ENCODE results near the gene ZNF514. TPM values are rescaled to one million over a fixed set of nuclear protein-coding genes. Genes with fewer than 3 reads are reported as not detected.

Gene ZNF514
- total RNA-seq, 1 experiment from 2014 or later = 20.5 TPM

- Histone ChIP-seq H3K4me1 (ENCODE audit: control insufficient read depth, insufficient read depth, low read length) (peaks cover 11% of the 10 kb centered on the region), H3K36me3 (ENCODE audit: control insufficient read depth, insufficient read depth, low read length) (peaks cover 2% of the 10 kb centered on the region; the same call in 1 of the 2 replicates), H3K27me3 (ENCODE audit: control insufficient read depth, insufficient read depth, low read length) (no peaks in the 10 kb centered on the region), H3K27ac (ENCODE audit: low read length) (peak overlapping the region; percentile 99), H3K4me3 (ENCODE audit: low read depth in 2 of 2, low read length in 2 of 2) (peak overlapping the region; percentile 89 to 99), H3K9me3 (ENCODE audit: control insufficient read depth, insufficient read depth, low read depth, low read length) (no peaks in the 10 kb centered on the region)
- ChIA-PET POLR2A (no interaction called here), CTCF (interaction anchor here (0.5 kb wide), 1 partner anchor 27 kb away, joined by 6 read pairs; no protein-coding TSS in a partner anchor)
- BruUV-seq (replicated peaks) = TSS peak; percentile 78
- intact Hi-C loops (cut with micrococcal nuclease; ENCODE audit: unreplicated experiment) (no loop called here), in situ Hi-C loops (cut with HindIII; ENCODE audit: low pct_unique_long_range_greater_than_20kb, low sequenced_read_pairs) (no loop called here)
- DNase-seq (ENCODE audit: low read depth, low spot score) = no peak
- ATAC-seq = no peak; the same call in 1 of the 2 replicates
- no peak for TF ChIP-seq POLR2AphosphoS5 (IDR thresholded peaks at IDR 0.05; ENCODE audit: low read depth, low read length)
- no peak for TF ChIP-seq TCF7L2 (IDR thresholded peaks at IDR 0.05; ENCODE audit: low read depth, low read length)
- no peak for TF ChIP-seq SIN3A (IDR thresholded peaks at IDR 0.05; ENCODE audit: borderline replicate concordance, insufficient read depth, low read depth, low read length)
- TF ChIP-seq, protein P1, sequence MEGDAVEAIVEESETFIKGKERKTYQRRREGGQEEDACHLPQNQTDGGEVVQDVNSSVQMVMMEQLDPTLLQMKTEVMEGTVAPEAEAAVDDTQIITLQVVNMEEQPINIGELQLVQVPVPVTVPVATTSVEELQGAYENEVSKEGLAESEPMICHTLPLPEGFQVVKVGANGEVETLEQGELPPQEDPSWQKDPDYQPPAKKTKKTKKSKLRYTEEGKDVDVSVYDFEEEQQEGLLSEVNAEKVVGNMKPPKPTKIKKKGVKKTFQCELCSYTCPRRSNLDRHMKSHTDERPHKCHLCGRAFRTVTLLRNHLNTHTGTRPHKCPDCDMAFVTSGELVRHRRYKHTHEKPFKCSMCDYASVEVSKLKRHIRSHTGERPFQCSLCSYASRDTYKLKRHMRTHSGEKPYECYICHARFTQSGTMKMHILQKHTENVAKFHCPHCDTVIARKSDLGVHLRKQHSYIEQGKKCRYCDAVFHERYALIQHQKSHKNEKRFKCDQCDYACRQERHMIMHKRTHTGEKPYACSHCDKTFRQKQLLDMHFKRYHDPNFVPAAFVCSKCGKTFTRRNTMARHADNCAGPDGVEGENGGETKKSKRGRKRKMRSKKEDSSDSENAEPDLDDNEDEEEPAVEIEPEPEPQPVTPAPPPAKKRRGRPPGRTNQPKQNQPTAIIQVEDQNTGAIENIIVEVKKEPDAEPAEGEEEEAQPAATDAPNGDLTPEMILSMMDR (IDR thresholded peaks at IDR 0.05) = no peak
- no peak for TF ChIP-seq REST (IDR thresholded peaks at IDR 0.05; ENCODE audit: insufficient read depth in 1 of 2, low read depth in 2 of 2, low read length in 1 of 2)
Measured at GRCh38 chr2:95166065-95166763, 6.6 kb upstream of the ZNF514 start.

DNA sequence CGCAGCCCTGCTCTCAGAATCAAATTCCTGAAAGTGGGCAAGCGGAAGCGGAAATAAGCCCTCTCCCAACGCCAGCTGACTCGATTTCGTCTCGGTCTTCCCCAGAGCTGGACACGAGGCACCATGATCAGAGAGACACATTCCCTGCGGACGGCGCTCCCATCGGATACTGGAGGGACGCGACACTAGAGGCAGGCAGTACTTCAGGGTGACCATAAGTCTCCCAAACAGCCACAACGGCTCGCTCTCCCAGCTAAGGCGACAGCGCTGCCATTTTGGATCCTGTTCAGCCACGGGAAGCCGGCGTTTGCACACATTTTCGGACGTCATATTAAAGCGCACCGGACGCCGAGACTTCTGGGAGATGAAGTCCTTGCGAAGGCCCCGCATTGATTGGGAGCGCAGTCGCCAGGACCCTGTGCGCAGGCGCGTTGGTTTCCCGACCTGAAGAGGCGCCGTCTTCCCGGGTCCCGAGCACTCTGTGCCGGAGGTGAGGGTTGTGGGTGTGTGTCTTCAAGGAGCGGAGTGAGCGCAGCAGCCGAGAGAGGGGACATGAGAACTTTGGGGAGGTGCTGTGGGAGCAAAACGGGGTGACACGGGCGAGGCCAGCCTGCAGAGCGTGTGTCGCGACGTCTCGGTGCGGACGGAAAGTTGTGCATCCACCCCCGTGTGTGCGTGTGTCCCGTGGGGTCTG is 5.9 kb upstream of the ZNF514 start, which contains the start of gene ZNF2:
Gene ZNF2 (plus strand): TSS at position 439 of the 694 bp plus-strand sequence. CDS start 10,418 bp downstream, outside the sequence.
- Histone ChIP-seq H3K27me3 (ENCODE audit: control insufficient read depth, insufficient read depth, low read length) (no peaks in the 10 kb centered on the region), H3K27ac (ENCODE audit: low read length) (peak within 1 kb of the TSS; percentile 99), H3K4me3 (ENCODE audit: low read depth in 2 of 2, low read length in 2 of 2) (peak within 1 kb of the TSS; percentile 89 to 99), H3K4me1 (ENCODE audit: control insufficient read depth, insufficient read depth, low read length) (peaks cover 11% of the 10 kb centered on the region), H3K36me3 (ENCODE audit: control insufficient read depth, insufficient read depth, low read length) (peaks cover 2% of the 10 kb centered on the region; the same call in 1 of the 2 replicates), H3K9me3 (ENCODE audit: control insufficient read depth, insufficient read depth, low read depth, low read length) (no peaks in the 10 kb centered on the region)
- in situ Hi-C loops (cut with HindIII; ENCODE audit: low pct_unique_long_range_greater_than_20kb, low sequenced_read_pairs) (no loop called here), intact Hi-C loops (cut with micrococcal nuclease; ENCODE audit: unreplicated experiment) (no loop called here)
- TF ChIP-seq POLR2AphosphoS5 (IDR thresholded peaks at IDR 0.05; ENCODE audit: low read depth, low read length) (peak; percentile 94), TCF7L2 (IDR thresholded peaks at IDR 0.05; ENCODE audit: low read depth, low read length) (no peak), SIN3A (IDR thresholded peaks at IDR 0.05; ENCODE audit: borderline replicate concordance, insufficient read depth, low read depth, low read length) (peak; percentile 60; the same call in 1 of the 2 replicates), REST (IDR thresholded peaks at IDR 0.05; ENCODE audit: insufficient read depth in 1 of 2, low read depth in 2 of 2, low read length in 1 of 2) (no peak)
- TF ChIP-seq, protein P1 (IDR thresholded peaks at IDR 0.05) = no peak
- ChIA-PET POLR2A (no interaction called here), CTCF (no interaction called here)
- no TSS peak for BruUV-seq (replicated peaks)
- ATAC-seq (peak; percentile 97), DNase-seq (ENCODE audit: low read depth, low spot score) (peak; percentile 88)

Data from Panc1 (cell line).